SK-N-SH (cell line): ENCODE measurements around the gene RILPL1. TPM values are rescaled to one million over a fixed set of nuclear protein-coding genes. Genes with fewer than 3 reads are reported as not detected.
"Not testable (repeated sequence)": the region's sequence is repeated elsewhere in the genome, so short reads cannot be mapped to it uniquely, and the experiment has no call there.

Source experiments
- CTCF ChIA-PET: fragments of 300-600, 350-600 bp; formaldehyde crosslinking; extraction: SDS; loops from one replicate; lab custom pipeline; 2021; lab: Yijun Ruan, JAX
- POLR2A ChIA-PET: fragments of 350-600 bp; sonication (Branson Sonifier 250); formaldehyde crosslinking; extraction: SDS; loops from one replicate; lab custom pipeline; 2020; ENCODE audit warnings: antibody characterized with exemption, inconsistent platforms; lab: Yijun Ruan, JAX
- DNase-seq: peaks from one replicate; pipeline ENCODE4 v3.0.0; 2012
- H2AFZ ChIP-seq: fragments of 200-600 bp; sonication (generic); 2 replicates; pipeline ENCODE4 v1.8.1; 2016; ENCODE audit warnings: antibody characterized with exemption, mild to moderate bottlenecking, low read depth
- H3F3A ChIP-seq: fragments of 200-600 bp; sonication (generic); replicated peaks from 2 replicates; pipeline ENCODE3; 2016; ENCODE audit warnings: antibody characterized with exemption, mild to moderate bottlenecking; ENCODE audit not compliant: insufficient read depth
- H3K27ac ChIP-seq, 2 experiments: fragments of 200-500 bp in 1 of 2; fragments of 200-600 bp in 1 of 2; sonication (Bioruptor generic) in 1 of 2; sonication (generic), shearing (Covaris generic) in 1 of 2; 2 replicates each; pipeline versions ENCODE4 v1.5.1 to v1.6.1; 2014 to 2016; ENCODE audit warnings: low read depth in 2 of 2, inconsistent platforms in 1 of 2, low read length in 1 of 2, mild to moderate bottlenecking in 1 of 2, mixed read lengths in 1 of 2
- H3K27me3 ChIP-seq: fragments of 200-600 bp; sonication (generic), shearing (Covaris generic); 2 replicates; pipeline ENCODE4 v1.6.1; 2016; ENCODE audit warnings: mixed run types; ENCODE audit not compliant: insufficient read depth
- H3K36me3 ChIP-seq, 2 experiments: fragments of 200-500 bp in 1 of 2; fragments of 200-600 bp in 1 of 2; sonication (Bioruptor generic) in 1 of 2; sonication (generic) in 1 of 2; replicated peaks in 1 of 2; 2 replicates each; pipeline versions ENCODE3 to v1.5.1; 2014 to 2016; ENCODE audit warnings: low read length in 1 of 2, mild to moderate bottlenecking in 1 of 2; ENCODE audit not compliant: insufficient read depth in 2 of 2, control insufficient read depth in 1 of 2
- H3K4me1 ChIP-seq, 2 experiments: fragments of 200-500 bp in 1 of 2; fragments of 200-600 bp in 1 of 2; sonication (Bioruptor generic) in 1 of 2; sonication (generic), shearing (Covaris generic) in 1 of 2; 2 replicates each; pipeline versions ENCODE4 v1.5.1 to v1.6.1; 2014 to 2016; ENCODE audit warnings: low read depth in 1 of 2, low read length in 1 of 2, mixed run types in 1 of 2; ENCODE audit not compliant: insufficient read depth in 2 of 2, control insufficient read depth in 1 of 2
- H3K4me2 ChIP-seq: fragments of 200-600 bp; sonication (generic), shearing (Covaris generic); 2 replicates; pipeline ENCODE4 v1.6.1; 2017; ENCODE audit warnings: mixed run types
- H3K4me3 ChIP-seq, 2 experiments: fragments of 200-500 bp in 1 of 2; fragments of 200-600 bp in 1 of 2; sonication (Bioruptor generic) in 1 of 2; sonication (generic), shearing (Covaris generic) in 1 of 2; 2 replicates each; pipeline versions ENCODE4 v1.5.1 to v1.8.1; 2014 to 2016; ENCODE audit warnings: low read depth in 2 of 2, inconsistent platforms in 1 of 2, low read length in 1 of 2, mild to moderate bottlenecking in 1 of 2, mixed read lengths in 1 of 2, moderate library complexity in 1 of 2
- H3K79me2 ChIP-seq: fragments of 200-600 bp; sonication (generic); 2 replicates; pipeline ENCODE4 v1.8.1; 2017; ENCODE audit warnings: mild to moderate bottlenecking; ENCODE audit not compliant: insufficient read depth
- H3K9ac ChIP-seq: fragments of 200-600 bp; sonication (generic); 2 replicates; pipeline ENCODE4 v1.6.1; 2017; ENCODE audit warnings: mixed run types
- H3K9me2 ChIP-seq: fragments of 200-600 bp; sonication (generic); 2 replicates; pipeline ENCODE4 v1.6.1; 2017; ENCODE audit warnings: mixed run types
- H3K9me3 ChIP-seq: fragments of 200-600 bp; sonication (generic); 2 replicates; pipeline ENCODE4 v1.6.1; 2017; ENCODE audit warnings: mixed run types, mild to moderate bottlenecking, moderate library complexity
- H4K20me1 ChIP-seq: fragments of 200-600 bp; sonication (generic); 2 replicates; pipeline ENCODE4 v1.6.1; 2017; ENCODE audit warnings: mild to moderate bottlenecking, mixed run types; ENCODE audit not compliant: insufficient read depth
- CHD2 ChIP-seq: fragments of 150-350 bp; IDR thresholded peaks from 2 replicates; pipeline ENCODE4 v1.6.1; 2018; ENCODE audit warnings: low read length; ENCODE audit not compliant: partially characterized antibody
- ELF1 ChIP-seq: IDR thresholded peaks from 2 replicates; pipeline ENCODE4 v1.4.0; 2012
- FOSL2 ChIP-seq: IDR thresholded peaks from 2 replicates; pipeline ENCODE4 v1.4.0; 2012; ENCODE audit warnings: low read depth, mild to moderate bottlenecking, moderate library complexity, borderline replicate concordance
- FOXM1 ChIP-seq: IDR thresholded peaks from 2 replicates; pipeline ENCODE4 v1.4.0; 2012; ENCODE audit warnings: low read depth, mild to moderate bottlenecking
- GATA2 ChIP-seq: sonication (generic); formaldehyde crosslinking; IDR thresholded peaks from 2 replicates; pipeline ENCODE4 v1.5.0; 2020; ENCODE audit warnings: mild to moderate bottlenecking, missing genetic modification reagents
- JUND ChIP-seq: IDR thresholded peaks from 2 replicates; pipeline ENCODE4 v1.4.0; 2012
- MAX ChIP-seq: IDR thresholded peaks from 2 replicates; pipeline ENCODE4 v1.4.0; 2012; ENCODE audit warnings: low read depth
- MEF2A ChIP-seq: IDR thresholded peaks from 2 replicates; pipeline ENCODE4 v1.4.0; 2012; ENCODE audit warnings: low read depth, borderline replicate concordance
- RCOR1 ChIP-seq: fragments of 150-350 bp; IDR thresholded peaks from 2 replicates; pipeline ENCODE4 v1.6.1; 2017; ENCODE audit warnings: antibody characterized with exemption, low read length
- RFX5 ChIP-seq: IDR thresholded peaks from 2 replicates; pipeline ENCODE4 v1.6.1; 2012; ENCODE audit warnings: mild to moderate bottlenecking, improper control_type of control experiment, low read length
- SMC3 ChIP-seq: IDR thresholded peaks from 2 replicates; pipeline ENCODE4 v1.6.1; 2012; ENCODE audit warnings: low read depth, low read length, improper control_type of control experiment
- TCF12 ChIP-seq: IDR thresholded peaks from 2 replicates; pipeline ENCODE4 v1.4.0; 2012
- WGBS: methylation state at CpG from one replicate; pipeline ENCODE4 v1.1.6; 2017; ENCODE audit warnings: low lambda C conversion rate; 5-methylcytosine and 5-hydroxymethylcytosine counted together
- polyA plus RNA-seq, 3 experiments: library from polyadenylated mRNA; depleted of rRNA; stranded (reverse); fragments of >200 nt; gene quantifications; 2 replicates each; pipeline ENCODE4 v1.2.3, GENCODE V29; 2012
- TF ChIP-seq, protein P1 (sequence below): fragments of 200-600 bp; sonication (generic); IDR thresholded peaks from 2 replicates; pipeline ENCODE4 v1.6.1; 2017; ENCODE audit warnings: antibody characterized with exemption, mild to moderate bottlenecking, moderate library complexity
- TF ChIP-seq, protein P2 (sequence below): fragments of 150-350 bp; IDR thresholded peaks from 2 replicates; pipeline ENCODE4 v1.6.1; 2016; ENCODE audit warnings: mild to moderate bottlenecking, low read depth, low read length

RILPL1 gene
- polyA plus RNA-seq, 1 of the 3 experiments (the other 2 are of a cell fraction), result 32.6 TPM

- WGBS, result 0% methylated on average over 1 of the region's 1 CpG
- not testable (repeated sequence) for H3K27me3 ChIP-seq
- CTCF ChIA-PET, result interaction anchor here (0.9 kb wide), 1 partner anchor 67 kb away, joined by 3 read pairs; no protein-coding TSS in a partner anchor
Observed at GRCh38 chr12:123452276-123452550, 81.3 kb downstream of the RILPL1 start.

GRCh38 chr12:123450636-123451035, 82.9 kb downstream of the RILPL1 start:
- TF ChIP-seq MAX, result no peak
- no peak for TF ChIP-seq JUND
- TF ChIP-seq RCOR1, result no peak
- TF ChIP-seq GATA2 (CRISPR knock-in tag), result no peak
- no peak for TF ChIP-seq SMC3
- TF ChIP-seq FOXM1, result no peak
- no peak for TF ChIP-seq RFX5
- no peak for TF ChIP-seq FOSL2
- TF ChIP-seq, protein P1, sequence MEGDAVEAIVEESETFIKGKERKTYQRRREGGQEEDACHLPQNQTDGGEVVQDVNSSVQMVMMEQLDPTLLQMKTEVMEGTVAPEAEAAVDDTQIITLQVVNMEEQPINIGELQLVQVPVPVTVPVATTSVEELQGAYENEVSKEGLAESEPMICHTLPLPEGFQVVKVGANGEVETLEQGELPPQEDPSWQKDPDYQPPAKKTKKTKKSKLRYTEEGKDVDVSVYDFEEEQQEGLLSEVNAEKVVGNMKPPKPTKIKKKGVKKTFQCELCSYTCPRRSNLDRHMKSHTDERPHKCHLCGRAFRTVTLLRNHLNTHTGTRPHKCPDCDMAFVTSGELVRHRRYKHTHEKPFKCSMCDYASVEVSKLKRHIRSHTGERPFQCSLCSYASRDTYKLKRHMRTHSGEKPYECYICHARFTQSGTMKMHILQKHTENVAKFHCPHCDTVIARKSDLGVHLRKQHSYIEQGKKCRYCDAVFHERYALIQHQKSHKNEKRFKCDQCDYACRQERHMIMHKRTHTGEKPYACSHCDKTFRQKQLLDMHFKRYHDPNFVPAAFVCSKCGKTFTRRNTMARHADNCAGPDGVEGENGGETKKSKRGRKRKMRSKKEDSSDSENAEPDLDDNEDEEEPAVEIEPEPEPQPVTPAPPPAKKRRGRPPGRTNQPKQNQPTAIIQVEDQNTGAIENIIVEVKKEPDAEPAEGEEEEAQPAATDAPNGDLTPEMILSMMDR, result no peak
- TF ChIP-seq CHD2, result no peak
- TF ChIP-seq, protein P2, sequence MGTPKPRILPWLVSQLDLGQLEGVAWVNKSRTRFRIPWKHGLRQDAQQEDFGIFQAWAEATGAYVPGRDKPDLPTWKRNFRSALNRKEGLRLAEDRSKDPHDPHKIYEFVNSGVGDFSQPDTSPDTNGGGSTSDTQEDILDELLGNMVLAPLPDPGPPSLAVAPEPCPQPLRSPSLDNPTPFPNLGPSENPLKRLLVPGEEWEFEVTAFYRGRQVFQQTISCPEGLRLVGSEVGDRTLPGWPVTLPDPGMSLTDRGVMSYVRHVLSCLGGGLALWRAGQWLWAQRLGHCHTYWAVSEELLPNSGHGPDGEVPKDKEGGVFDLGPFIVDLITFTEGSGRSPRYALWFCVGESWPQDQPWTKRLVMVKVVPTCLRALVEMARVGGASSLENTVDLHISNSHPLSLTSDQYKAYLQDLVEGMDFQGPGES, result no peak
- TF ChIP-seq ELF1, result no peak
- TF ChIP-seq TCF12, result no peak
- no peak for TF ChIP-seq MEF2A
- Histone ChIP-seq H3K9ac (no peak overlapping the region), H3K27ac (no peak overlapping the region), H3K4me2 (no peak overlapping the region), H3K9me3 (no peaks in the 10 kb centered on the region), H3K79me2 (no peaks in the 10 kb centered on the region), H3F3A (peaks cover 9% of the 10 kb centered on the region), H3K4me1 (peaks cover 0 to 2% of the 10 kb centered on the region in 2 experiments; a peak in 2 of 4 replicates), H3K27me3 (no peaks in the 10 kb centered on the region), H3K4me3 (no peak overlapping the region), H4K20me1 (no peaks in the 10 kb centered on the region), H3K9me2 (no peaks in the 10 kb centered on the region), H2AFZ (no peak overlapping the region), H3K36me3 (no peaks in the 10 kb centered on the region)
- WGBS, result 89% methylated on average over 9 of the region's 9 CpGs
- CTCF ChIA-PET, result no interaction called here
- DNase-seq, result no peak
- POLR2A ChIA-PET, result no interaction called here

More at GRCh38 chr12:123452276-123452550, 81.3 kb downstream of the RILPL1 start:
- H3K79me2 ChIP-seq, H3K36me3 ChIP-seq, H2AFZ ChIP-seq, H3K9ac ChIP-seq, H3K9me2 ChIP-seq, H3K4me3 ChIP-seq, H3K4me2 ChIP-seq, H4K20me1 ChIP-seq, DNase-seq, H3K27ac ChIP-seq, H3K9me3 ChIP-seq, H3K4me1 ChIP-seq: not testable (repeated sequence)
- POLR2A ChIA-PET, result interaction anchor here (0.6 kb wide), 1 partner anchor 1462 kb away, joined by 3 read pairs; the partner anchor contains the start of gene UBC
- peaks cover 18% of the 10 kb centered on the region for H3F3A ChIP-seq
